AG04449 (cell line): Measurements from ENCODE around the gene WSCD2.

Source experiments
- CTCF ChIA-PET: fragments of 350-600 bp; formaldehyde crosslinking; extraction: SDS; loops from one replicate; lab custom pipeline; 2021; ENCODE audit warnings: antibody characterized with exemption; lab: Yijun Ruan, JAX
- POLR2A ChIA-PET: fragments of 400-600, 350-600 bp; formaldehyde crosslinking; extraction: SDS; loops from one replicate; lab custom pipeline; 2020; ENCODE audit warnings: antibody characterized with exemption, inconsistent platforms; lab: Yijun Ruan, JAX
- DNase-seq: peaks from one replicate; pipeline ENCODE4 v3.0.0-alpha.2; 2010; ENCODE audit warnings: low read depth, low spot score
- H3K4me3 ChIP-seq: 2 replicates; pipeline ENCODE4 v1.5.1; 2011; ENCODE audit warnings: low read depth, mild to moderate bottlenecking, control low read depth, low read length
- CTCF ChIP-seq: IDR thresholded peaks from one replicate; pipeline ENCODE4 v1.5.1; 2011; ENCODE audit warnings: mild to moderate bottlenecking, moderate library complexity, low read length, control low read depth, inconsistent platforms; ENCODE audit not compliant: insufficient read depth; ENCODE audit errors: missing control alignments

WSCD2 gene

GRCh38 chr12:108099073-108099472 lies 30.0 kb upstream of the WSCD2 start:
- ChIA-PET CTCF (no interaction called here), POLR2A (no interaction called here)
- H3K4me3 ChIP-seq, result no peak overlapping the region
- no peak for DNase-seq
- TF ChIP-seq CTCF, result no peak

GRCh38 chr12:108099778-108100489 lies 29.2 kb upstream of the WSCD2 start:
- POLR2A ChIA-PET, result no interaction called here
- DNase-seq, result no peak
- no peak for TF ChIP-seq CTCF
- CTCF ChIA-PET, result interaction anchor here (1.1 kb wide), 1 partner anchor 358 kb away, joined by 3 read pairs; no protein-coding TSS in a partner anchor
- no peak overlapping the region for H3K4me3 ChIP-seq

- TF ChIP-seq CTCF, result no peak
- no peak overlapping the region for H3K4me3 ChIP-seq
- POLR2A ChIA-PET, result no interaction called here
- CTCF ChIA-PET, result no interaction called here
- no peak for DNase-seq
Observed at GRCh38 chr12:108101605-108102175, 27.4 kb upstream of the WSCD2 start.

- no peak overlapping the region for H3K4me3 ChIP-seq
- TF ChIP-seq CTCF, result no peak
- POLR2A ChIA-PET, result no interaction called here
- CTCF ChIA-PET, result no interaction called here
- no peak for DNase-seq
Observed at GRCh38 chr12:108102363-108102762, 26.7 kb upstream of the WSCD2 start.

- no peak for DNase-seq
- POLR2A ChIA-PET, result no interaction called here
- H3K4me3 ChIP-seq, result no peak overlapping the region
- CTCF ChIA-PET, result no interaction called here
- TF ChIP-seq CTCF, result no peak
Observed at GRCh38 chr12:108103087-108103486, 26.0 kb upstream of the WSCD2 start.

- no peak for TF ChIP-seq CTCF
- ChIA-PET POLR2A (no interaction called here), CTCF (no interaction called here)
- DNase-seq, result no peak
- H3K4me3 ChIP-seq, result no peak overlapping the region
Observed at GRCh38 chr12:108103517-108103916, 25.6 kb upstream of the WSCD2 start.
